HG03378 (cell line): ENCODE results near the gene PIK3R2.
A peak's percentile ranks its signal among the peaks of the same experiment; 100 is the strongest.
"Not testable (repeated sequence)": the region's sequence is repeated elsewhere in the genome, so short reads cannot be mapped to it uniquely, and the experiment has no call there.

Source experiments
- ATAC-seq: cut with Tn5 transposase; IDR thresholded peaks from one replicate; pipeline ENCODE4 v1.9.1; 2021; ENCODE audit warnings: mild to moderate bottlenecking, moderate library complexity; ENCODE audit not compliant: unreplicated experiment

PIK3R2 gene

DNA sequence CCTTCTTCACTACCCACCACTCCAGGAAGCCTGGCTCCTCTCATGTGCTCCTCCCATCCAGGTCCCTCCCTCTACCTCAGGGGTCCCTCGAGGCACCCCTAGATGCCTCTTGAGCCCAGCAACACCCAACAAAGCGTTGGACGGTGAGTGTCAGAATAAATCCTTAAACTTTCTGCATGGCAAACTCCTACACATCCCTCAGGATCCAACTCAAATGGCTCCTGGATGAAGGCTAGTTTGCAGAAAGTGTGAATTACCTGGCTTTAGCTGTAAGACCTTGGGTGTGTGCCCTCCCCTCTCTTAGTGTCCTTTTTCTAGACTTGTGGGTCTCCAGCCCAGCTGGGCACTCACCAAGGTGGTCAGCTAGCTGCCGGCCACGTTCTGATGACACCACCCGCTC is 45.4 kb downstream of the PIK3R2 start:
- no peak for ATAC-seq

DNA sequence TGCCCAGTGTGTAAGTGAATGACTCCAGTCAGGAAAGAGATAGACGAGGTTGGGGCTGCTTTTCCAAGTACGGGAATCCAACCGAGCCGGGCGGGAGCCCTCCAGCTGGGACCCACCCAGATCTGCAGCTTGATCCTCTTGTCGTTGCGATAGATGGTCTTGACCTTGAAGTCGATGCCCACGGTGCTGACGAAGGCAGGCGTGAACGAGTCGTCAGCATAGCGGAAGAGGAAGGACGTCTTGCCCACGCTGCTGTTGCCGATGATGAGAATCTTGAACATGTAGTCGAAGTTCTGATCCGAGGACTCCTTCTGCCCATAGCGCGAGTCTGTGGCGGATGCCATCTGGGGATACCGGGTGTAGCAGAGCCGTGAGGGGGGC is 49.4 kb downstream of the PIK3R2 start:
- no peak for ATAC-seq

DNA sequence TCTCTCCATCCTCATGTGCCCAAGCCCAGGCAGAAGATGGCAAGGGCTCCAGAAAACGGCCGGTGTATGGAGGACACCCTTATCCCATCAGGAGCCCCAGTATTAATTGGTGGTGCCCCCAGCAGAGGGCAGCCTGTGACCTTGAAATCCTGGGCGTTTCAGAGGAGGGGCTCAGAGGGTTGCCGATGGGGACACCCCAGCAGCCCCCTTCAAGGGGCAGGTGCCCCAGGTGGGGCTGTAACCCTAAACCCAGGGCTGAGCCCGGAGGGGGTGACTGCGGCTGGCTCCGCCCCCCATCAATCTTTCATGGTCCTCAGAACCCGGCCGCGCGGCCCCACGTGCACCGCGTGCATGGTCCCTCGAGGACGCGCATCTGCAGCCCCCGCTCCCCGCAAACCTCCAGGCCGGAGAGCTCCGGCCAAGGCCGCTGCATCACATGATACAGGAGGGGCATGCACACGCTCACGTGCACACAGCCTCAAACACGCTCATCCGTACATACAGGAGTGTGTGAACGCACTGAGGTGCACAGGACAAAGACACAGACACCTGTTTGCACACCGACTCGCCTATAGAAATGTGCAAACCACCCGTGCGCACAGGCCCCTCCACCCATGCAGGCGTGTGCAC is 49.9 kb downstream of the PIK3R2 start:
- ATAC-seq = no peak

DNA sequence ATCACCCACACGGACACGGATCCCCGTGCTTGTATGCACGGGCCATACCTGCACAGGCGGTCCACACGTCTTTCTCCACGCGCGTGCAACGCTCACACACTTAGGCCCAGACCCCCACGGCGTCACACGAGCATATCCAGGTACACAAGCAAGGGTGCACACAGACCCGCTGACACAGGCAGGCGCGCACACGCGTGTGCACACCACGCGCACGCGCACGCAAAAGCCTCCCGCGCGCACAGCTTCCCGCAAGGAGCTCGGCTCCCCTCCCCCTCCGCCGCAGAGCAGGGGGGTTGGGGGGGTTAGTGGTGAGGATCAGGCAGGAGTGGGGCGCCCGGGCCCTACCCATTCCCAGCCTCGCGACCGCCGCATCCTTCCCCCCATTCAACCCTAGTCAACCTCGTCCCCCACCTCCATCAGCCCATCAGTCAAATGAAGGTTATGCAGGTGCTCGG is 50.5 kb downstream of the PIK3R2 start:
- peak; percentile 0 for ATAC-seq

DNA sequence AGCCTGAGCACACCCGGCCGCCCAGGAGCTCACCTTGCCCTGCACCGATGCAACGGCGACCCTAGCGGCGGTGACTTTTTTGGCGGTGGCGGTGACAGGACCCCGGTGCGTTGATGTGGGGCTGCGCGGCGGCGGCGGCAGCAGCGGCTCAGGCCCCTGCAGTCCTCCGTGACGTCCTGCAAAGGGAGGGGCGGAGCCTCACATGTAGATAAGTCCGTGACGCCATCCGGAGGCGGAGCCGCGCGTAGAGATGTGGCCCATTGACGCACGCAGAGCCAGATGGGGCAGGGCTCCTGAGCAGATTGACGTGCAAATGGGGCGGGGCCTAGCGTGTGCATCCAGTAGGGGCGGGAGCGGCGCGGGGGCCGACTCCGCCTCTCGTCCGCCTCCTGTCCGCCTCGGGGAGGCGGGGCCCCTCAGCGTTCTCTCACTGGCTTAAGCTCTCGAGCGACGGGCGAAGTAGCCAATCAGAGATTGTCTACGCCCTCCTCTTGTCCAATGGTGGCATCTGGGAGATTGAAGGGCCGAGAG is 51.0 kb downstream of the PIK3R2 start, which contains the start of gene RAB3A:
Gene RAB3A, minus strand, starts transcription at position 180 of the 531 bp plus-strand sequence. CDS start 1,302 bp downstream, outside the sequence.
- peak; percentile 86 for ATAC-seq

DNA sequence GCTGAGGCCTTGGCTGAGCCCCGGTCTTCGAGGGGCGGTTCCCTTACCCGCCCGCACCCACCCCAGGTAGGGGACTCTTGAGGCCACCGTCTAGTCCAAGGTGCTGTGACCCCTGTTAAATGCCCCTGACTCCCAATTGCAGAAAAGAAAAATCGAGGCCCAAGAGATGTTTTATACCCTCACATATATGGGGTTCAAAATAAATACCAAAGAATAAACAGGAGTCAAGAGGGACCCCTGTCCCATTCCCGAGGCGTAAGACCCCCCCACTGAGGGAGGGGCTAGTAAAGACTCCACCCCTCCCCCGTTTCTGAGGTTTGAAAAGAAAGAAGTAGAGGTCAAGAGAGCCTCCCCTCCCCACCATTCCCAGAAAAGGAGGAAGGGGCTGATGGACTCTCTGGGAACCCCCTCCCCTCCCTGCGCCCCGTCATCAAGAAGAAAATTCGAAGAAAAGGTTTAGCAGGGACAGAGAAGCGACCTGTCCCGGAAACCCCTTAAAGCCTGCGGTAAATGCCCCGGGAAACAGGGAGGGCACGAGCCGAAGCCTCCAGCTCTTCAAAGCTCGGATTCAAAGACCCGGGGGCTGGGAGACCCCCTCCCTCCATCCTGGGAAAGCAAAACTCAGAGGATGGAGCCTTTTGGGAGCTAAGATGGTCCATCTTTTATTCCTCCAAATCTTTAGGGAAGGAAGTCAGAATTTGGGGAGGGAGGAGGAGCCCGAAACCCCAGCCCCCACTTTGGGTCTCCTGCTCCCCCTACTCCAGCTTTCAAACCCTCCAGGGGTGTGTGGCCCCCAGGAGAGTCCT is 51.6 kb downstream of the PIK3R2 start:
- peak; percentile 15 for ATAC-seq

DNA sequence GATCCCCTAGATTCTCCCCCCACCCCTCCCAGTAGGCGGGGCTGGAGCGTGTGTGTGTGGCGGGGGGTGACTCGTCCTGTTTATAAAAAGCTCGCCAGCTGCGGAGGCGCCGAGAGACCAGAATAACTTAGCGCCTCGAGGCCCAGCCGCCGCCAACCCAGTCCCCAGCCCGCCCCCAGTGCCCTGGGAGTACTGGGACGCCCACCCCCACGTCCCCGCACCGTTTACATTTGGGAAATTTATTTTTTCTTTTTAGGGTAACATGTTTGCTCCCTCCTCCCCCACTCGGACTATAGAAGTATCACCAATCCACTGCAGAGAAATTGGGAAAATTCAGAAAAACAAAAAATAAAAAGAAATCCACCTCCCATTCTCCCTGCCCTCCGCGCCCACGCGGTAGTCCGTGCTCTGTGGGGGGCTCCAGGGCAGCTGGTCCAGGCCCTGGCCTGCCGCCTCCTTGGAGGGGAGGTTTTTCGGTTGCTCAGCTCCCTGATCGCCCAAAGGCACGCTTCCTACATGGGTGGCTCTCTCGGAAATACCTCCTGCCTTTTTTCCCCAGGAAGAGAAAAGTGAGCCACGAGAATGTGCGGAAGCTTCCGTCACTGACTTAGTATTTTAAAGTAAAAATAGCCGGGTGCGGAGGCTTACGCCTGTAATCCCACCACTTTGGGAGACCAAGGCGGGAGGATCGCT is 52.4 kb downstream of the PIK3R2 start:
- ATAC-seq = no peak

DNA sequence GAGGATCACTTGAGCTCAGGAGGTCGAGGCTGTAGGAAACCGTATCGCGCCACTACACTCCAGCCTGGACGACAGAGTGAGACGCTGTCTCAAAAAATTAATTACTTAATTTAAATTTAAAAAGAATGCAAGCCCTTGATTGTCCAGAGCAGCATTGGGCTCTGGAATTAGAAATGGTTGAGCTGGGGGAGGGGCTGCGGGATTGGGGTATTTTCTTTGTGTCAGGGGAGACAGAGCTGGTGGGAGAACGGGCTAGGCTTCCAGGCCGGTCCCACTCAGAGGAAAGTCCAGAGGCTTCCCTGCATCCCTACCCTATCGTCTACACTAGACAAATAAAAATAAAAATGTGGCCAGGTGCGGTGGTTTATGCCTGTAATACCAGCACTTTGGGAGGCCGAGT is 53.1 kb downstream of the PIK3R2 start:
- no peak for ATAC-seq

DNA sequence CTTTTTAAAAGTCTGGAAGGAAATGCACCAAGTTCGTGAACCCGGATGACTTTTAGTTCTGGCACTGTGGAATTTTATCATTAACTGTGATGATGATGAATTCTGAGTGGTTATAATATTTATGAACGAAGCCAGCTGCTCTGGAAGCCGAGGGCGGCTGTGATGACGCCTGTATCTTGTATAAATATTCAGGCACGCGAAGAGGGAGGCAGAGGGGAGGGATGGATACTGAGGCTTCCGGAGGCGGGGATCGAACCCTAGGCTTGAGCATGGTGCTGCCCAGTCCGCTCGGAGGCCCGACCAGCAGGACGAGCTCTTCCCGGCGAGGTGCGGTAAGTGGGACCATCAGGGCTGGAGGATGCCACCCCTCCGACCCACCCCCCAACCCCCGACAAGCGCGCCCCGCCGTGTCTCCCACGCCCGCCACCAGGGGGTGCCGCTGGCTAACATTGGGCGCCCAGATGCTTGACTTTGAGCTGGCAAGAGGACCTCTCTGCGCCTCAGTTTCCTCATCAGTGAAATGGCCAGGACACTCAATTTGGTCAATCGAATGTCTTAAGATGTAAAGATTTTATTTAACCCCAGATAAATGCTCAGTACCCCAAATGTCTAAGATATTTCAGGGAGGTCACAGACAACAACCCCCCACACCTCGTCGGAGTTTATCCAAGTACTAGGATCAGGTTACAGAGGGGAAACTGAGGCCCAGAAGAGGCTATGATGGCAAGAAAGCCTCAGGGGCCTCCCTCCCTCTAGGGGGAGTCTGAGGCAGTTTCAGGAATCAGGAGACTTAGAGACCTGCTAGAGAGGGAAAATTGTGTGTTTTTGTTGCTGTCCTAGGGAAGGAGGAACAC is 55.4 kb downstream of the PIK3R2 start:
- no peak for ATAC-seq

DNA sequence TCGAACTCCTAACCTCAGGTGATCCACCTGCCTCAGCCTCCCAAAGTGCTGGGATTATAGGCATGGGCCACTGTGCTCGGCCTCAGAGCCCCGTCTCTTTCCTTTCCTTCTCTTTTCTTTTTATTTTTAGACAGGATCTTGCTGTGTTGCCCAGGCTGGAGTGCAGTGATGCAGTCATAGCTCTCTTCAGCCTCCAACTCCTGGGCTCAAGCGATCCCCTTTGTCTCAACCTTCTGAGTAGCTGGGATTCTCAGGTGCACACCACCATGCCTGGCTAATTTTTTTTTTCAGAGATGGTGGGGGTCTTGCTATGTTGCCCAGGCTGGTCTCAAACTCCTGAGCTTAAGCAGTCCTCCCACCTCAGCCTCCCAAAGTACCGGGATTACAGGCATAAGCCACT is 56.9 kb downstream of the PIK3R2 start:
- not testable (repeated sequence) for ATAC-seq

DNA sequence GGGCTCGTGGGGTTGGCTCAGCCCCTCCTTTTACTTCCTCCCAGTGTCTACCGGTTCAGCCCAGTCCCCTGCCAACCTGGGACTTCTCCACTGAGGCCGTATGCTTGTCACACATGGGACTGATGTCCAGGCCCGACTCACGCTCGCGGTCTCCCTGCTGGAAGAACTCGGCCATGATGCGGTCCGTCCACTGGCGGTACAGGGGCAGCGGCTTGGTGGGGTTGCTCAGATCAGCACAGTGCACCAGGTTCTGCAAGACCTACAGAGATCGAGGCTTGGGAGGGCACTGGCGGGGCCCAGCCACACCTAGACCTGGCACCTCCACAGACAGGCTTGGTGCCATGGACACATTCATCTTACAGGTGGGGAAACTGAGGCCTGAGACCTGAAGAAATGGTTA is 58.7 kb downstream of the PIK3R2 start:
- no peak for ATAC-seq

DNA sequence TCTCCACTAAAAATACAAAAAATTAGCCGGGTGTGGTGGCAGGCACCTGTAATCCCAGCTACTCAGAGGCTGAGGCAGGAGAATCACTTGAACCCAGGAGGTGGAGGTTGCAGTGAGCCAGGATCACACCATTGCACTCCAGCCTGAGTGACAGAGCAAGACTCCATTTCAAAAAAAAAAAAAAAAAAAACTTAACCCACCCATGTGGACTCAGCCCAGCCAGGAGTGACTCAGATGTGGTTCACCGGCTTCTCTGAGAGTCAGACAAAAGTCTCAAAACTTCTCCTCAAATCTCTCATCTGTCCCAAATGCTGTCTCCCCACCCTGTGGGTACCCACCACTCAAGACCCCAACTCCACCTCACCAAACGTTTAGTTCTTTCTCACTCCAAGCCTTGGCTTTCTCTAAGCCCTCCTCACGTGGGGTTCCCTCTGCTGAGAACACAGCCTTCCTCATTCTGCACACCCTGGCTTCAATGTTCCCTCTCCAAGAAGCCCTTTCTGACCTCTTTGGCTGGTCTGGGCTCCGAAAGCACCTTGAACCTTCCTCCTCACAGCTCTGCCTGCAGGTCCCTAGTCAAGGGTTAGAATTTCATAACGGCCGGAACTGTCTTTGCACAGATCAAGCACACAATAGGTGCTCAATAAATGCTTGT is 61.9 kb downstream of the PIK3R2 start:
- ATAC-seq = no peak

DNA sequence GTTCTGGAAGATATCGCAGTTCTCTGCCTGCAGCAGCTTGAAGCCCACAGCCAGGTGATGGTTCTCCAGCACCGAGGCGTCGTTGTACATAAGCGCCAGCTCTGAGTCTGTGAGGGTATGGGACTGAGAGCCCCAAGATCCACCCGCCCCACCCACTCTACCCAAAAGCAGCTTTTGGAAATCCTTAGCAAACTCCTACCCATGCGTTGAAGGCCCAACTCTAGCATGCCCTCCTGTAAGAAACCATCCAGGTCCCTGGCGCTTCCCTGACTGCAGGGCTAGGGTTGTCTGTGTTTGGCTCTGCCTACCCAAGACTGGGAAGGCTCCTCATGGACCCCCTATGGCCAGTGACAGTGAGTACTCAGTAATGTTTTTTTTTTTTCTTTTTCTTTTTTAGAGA is 63.8 kb downstream of the PIK3R2 start:
- no peak for ATAC-seq

DNA sequence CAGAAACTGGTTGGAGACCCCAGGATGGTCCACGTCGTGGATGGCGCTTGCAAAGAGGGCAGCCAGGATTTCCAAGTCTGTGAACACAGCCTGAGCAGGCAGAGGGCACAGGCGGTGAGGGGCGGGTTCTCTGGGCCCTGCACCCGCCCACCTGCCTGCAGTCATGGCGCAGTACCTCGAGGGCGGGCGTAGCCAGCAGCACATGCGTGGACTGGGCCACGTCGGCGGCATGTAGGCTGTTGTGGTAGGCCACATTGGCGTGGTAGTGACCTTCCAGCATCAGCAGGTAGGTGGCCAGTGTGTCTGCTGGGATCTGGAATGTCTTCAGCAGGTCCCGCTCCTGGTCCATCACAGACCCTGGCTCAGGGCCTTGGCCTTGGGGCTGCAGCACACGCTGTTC is 65.2 kb downstream of the PIK3R2 start:
- no peak for ATAC-seq

DNA sequence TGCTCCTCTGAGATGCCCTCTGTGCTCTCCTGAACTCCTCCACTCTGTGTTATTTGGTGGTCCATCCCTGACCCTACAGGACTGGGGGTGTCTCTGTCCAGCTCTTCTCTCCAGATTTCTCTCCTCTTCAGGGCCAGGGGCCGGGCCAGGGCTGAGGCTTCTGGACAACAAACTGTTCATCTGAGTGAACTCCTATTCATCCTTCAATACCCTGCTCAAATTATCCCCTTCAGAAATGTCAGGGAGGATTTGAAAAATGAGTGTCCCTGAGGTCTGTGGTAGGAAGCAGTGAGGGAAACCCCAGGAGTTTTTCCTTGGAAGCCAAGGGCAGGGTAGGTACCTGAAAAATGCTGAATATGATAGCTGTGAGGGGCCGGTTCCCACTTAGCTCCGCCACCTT is 65.6 kb downstream of the PIK3R2 start:
- ATAC-seq = no peak
